Urothelium cell line (cell line): ENCODE data around the gene HIVEP3.

ENCODE experiments used
- DNase-seq: peaks from one replicate; pipeline ENCODE4 v3.0.0; 2011; ENCODE audit warnings: low spot score, mixed read lengths
- FAIRE-seq: peaks from 2 replicates; lab custom pipeline; 2011; peaks lifted over from hg19 to GRCh38; lab: Jason Lieb, UNC

HIVEP3 gene

GRCh38 chr1:41609166-41609883, 309.4 kb downstream of the HIVEP3 start:
- DNase-seq (no peak), FAIRE-seq (peak; percentile 81)

- no peak for DNase-seq
- no peak for FAIRE-seq
Measured at GRCh38 chr1:41608211-41608610, 310.5 kb downstream of the HIVEP3 start.

DNA sequence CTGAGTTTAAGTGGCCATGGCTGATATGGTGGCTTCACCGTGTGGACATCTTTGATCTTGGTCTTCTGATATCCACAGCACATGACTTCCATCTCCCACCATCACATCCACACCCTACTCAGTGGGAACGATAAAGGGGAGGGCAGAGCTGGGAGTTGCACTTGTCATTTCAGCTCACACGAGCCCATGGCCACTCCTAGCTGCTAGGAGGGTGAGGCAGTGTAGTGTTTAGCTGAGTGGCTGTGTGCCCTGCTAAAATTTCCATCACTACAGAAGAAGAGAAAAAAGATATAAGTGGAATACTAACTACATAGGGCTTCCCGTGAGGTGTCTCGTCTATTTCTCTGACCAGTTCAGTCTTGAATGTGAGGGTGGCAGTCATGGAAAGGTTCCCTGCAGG, 310.9 kb downstream of the HIVEP3 start:
- peak; percentile 52 for FAIRE-seq
- no peak for DNase-seq

DNA sequence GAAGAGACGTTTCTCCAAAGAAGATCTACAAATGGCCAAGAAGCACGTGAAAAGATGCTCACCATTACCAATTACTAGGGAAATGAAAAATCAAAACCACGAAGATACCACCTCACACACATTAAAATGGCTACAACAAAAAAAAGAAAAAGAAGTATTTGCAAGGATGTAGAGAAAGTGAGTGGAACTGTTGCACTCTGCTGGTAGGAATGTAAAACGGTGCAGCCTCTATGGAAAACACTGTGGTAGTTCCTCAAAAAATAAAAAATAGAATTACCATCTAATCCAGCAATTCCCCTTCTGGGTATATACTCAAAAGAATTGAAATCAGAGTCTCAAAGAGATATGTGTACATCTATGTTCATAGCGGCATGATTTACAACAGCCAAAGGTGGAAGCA, 318.8 kb downstream of the HIVEP3 start:
- no peak for DNase-seq
- FAIRE-seq: no peak

DNA sequence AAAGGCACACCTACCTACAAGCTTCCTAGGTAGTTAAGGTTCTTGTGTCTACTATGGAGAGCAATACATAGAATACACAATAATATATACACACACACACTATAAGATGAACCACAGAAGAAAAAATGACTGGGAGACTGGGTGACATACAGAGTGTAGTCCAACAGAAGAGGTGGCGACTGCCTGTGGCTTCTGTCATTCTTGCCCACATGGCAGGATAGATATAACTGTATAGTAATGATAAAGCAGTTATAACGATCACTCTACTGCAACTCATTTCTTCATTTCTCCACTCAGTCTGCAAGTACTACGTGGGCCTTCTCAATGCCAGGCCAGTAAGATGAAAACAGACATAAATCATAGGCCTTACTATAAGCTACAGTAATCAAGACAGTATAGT, 320.4 kb downstream of the HIVEP3 start:
- no peak for DNase-seq
- no peak for FAIRE-seq

DNA sequence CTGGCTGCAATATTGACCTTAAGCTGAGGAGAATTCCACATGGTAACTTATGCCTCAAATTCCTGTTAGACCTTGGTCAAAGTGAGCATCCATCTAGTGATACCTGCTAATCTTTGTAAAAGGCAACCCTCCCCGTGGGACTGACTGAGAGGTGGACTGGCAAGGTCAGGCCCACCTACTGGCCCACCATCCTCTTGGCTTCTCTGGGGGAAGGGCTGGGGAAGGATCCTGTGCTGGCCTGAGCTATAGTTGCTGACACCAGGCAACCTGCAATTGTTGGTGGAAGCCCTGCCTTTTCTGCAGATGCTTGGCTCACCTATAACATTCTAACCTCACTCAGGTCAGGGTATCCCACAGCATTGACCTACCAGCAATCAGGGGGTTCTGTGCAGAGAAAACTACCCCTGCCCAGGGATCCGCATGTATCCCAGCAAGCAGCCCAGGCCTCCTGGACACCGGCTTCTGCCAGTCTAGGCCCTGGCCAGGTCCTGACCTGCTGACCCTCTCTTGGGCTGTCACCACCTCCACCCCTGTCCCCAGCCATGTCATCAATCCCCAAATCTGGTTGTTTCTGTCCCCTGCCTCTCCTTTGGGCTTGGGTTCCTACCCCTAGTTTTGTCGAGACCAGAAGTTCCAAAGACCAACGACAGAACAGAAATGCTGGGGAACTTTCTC, 326.1 kb downstream of the HIVEP3 start:
- DNase-seq: no peak
- no peak for FAIRE-seq

- FAIRE-seq (peak; percentile 61), DNase-seq (no peak)
Measured at GRCh38 chr1:41591891-41592290, 326.8 kb downstream of the HIVEP3 start.

DNA sequence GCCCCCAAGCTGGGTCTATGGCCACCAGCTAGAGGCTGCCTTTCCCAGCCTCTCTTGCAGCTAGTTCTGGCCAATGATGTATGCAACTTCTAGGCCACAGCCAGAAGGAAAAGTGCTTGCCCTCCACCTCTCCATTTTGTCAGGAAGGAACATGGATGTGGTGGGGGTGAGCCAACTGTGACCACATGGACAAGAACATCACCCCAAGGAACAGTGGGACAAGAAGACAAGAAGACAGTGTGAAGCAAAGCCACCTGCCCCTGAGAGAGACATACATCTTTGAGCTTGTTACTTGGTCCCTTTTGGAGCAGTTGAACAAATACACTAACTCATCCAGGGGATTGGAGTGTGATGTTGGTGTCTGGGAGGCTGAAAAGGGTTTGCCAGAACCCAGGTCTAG, 328.4 kb downstream of the HIVEP3 start:
- DNase-seq (no peak), FAIRE-seq (peak; percentile 86)

DNA sequence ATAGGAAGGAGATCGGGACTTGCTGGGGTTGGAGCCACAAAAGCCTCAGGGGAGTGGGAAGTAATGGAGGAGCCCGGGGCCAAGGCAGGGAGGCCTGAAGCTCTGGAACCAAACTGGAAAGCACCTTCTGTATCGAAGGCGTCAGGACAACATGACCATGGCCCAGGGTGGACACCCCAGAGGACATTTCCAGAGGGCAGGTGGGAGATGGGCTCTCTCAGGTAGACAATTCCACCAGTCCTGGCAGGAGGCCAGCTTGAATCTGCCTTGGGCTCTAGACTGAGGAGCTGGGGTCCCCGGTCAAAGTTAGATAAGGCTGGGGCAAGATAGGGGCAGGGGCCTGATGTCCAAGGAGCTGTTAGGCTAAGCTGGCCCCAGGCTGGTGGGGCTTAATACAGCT, 329.3 kb downstream of the HIVEP3 start:
- DNase-seq (no peak), FAIRE-seq (no peak)

GRCh38 chr1:41588334-41588875, 330.3 kb downstream of the HIVEP3 start:
- DNase-seq: no peak
- peak; percentile 52 for FAIRE-seq

- no peak for FAIRE-seq
- DNase-seq: no peak
Measured at GRCh38 chr1:41587791-41588190, 330.9 kb downstream of the HIVEP3 start.

DNA sequence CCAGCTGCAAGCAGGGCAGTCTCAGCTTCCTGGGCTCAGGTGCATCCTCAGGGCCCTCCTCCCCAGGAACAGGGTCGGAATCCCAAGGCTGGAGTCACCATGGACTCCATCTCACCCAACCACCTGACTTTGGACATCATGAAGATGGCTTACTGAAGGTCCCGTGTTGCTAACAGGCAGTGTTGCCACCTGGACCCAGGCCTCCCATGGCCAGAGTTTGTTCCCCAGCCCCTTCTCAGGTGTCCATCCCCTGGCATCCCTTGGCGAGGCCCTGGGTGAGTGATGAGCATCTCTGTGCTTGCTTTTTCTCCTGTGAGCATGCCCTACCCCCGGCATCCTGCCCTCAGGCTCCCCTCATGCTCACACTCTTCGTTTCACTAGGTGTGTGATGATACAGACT, 332.5 kb downstream of the HIVEP3 start:
- DNase-seq (no peak), FAIRE-seq (no peak)

DNA sequence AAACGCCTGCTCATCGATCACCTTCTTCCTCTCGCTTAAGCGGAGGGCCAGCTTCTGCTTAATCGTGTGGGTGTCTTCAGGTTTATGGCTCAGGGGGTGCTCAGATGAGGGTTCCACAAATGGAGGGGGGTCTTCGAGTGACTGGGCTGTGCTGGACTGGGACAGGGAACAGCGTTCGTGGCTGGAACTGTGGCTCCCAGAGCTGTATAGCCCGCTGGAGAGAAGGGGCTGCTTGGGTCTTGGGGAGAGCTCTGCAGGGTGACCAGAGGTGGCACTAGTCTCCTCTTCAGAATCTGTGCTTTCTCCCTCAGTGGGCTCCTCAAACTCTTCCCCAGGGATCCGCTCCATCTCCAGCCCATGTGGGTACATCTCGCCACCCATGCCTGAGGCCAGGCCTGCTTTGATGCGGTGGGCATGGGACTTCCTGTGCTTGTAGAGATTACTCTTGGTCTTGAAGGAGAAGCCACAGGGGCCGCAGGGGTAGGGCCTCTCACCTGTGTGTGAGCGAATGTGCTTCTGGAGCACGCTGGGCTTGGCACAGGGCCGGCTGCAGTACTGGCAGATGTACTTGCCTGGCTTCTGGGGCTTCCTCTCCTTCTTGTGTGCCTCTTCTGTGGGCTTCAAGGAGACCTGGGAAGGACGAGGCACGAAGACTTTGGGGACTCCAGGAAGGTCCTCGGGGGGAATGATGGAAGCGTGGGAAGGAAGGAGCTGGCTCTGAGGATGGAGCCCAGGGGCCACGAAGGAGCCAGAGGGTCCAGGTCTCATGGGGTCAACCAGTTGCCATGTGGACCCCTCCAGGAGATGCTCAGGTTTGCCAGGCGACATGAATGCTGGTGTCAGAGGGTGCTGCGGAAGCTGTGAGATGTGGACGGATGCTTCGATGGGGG, 334.8 kb downstream of the HIVEP3 start:
- FAIRE-seq: no peak
- DNase-seq: no peak

GRCh38 chr1:41582851-41583657, 335.7 kb downstream of the HIVEP3 start:
- DNase-seq (no peak), FAIRE-seq (no peak)

DNA sequence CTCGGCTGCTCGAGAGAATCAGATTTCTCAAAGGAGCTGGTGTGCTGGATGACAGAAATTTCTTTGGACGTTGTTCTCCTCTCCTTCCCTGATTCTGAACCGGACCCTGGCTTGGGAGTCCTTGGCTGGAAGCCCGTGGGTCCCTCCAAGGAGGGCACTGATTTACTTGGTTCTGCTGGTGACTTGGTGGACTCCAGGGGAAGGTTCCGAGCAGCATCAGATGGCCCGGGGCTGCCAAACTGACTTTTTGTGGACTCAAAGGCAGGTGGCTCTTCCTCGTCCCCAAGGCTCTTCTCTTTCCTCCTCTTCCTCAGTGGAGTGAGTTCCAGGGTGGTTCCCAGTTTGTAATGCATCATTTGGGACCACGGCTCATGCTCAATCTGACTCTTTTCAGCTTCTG, 336.4 kb downstream of the HIVEP3 start:
- FAIRE-seq: no peak
- DNase-seq: no peak

- no peak for FAIRE-seq
Measured at GRCh38 chr1:41582004-41582325, 336.8 kb downstream of the HIVEP3 start.

GRCh38 chr1:41581216-41582003, 337.3 kb downstream of the HIVEP3 start:
- FAIRE-seq: no peak
- no peak for DNase-seq

More at GRCh38 chr1:41582004-41582325, 336.8 kb downstream of the HIVEP3 start:
- DNase-seq: no peak

GRCh38 chr1:41580520-41581172, 338.1 kb downstream of the HIVEP3 start:
- DNase-seq (no peak), FAIRE-seq (no peak)

- FAIRE-seq (no peak), DNase-seq (no peak)
Measured at GRCh38 chr1:41580021-41580420, 338.7 kb downstream of the HIVEP3 start.
